GM18907 (cell line): ENCODE results near the gene ZNF878.
A peak's percentile ranks its signal among the peaks of the same experiment; 100 is the strongest.

Source experiments
- ATAC-seq: cut with Tn5 transposase; IDR thresholded peaks from one replicate; pipeline ENCODE4 v1.9.1; 2021; ENCODE audit warnings: mild to moderate bottlenecking, moderate library complexity; ENCODE audit not compliant: unreplicated experiment

The ZNF878 gene

DNA sequence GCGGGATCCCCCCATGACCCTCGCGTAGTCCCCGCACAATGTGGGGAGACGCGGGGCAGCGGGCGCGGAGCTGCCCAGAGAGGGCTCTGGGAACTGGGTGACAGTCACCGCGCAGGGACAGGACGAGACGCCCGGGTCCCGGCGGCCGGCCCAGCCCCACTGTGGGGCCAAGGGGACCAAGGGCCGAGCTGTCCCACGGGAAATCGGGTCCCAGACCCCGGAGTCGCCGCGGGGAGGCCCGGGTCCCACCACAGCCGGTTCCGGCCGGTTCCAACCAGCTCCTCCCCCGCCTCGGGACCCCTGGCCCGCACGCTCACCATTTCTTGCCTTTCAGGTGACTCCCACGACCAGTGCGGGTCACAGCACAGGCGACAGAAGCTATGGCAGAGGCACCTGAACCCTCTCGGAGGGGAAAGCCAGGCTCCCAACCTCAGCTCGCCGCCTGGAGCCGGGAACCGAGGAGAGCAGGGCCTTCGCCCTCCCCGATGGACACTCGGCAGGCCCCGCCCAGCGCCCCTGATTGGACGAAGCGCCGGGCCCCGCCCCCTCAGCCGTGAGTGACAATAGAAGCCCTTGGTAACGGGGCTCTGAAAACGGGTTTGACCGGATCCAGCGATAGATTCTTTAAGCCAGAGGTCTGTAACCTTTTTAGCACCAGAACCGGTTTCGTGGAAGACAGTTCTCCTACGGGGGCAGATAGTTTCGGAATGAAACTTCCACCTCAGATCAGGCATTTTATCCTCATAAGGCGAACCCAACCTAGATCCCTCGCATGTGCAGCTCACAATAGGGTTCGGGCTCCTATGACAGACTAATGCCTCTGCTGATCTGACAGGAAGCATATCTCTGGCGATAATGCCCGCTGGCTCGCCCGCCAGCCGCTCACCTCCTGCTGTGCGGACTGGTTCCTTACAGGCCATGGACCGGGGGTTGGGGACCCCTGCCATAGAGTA lies 17.3 kb downstream of the ZNF878 start, which contains the start of gene ZNF433:
Gene ZNF433, minus strand, starts transcription at position 460 of the 953 bp plus-strand sequence. Its CDS starts 140 bp downstream, at position 320.
- ATAC-seq: peak; percentile 88

GRCh38 chr19:12034620-12035019 lies 18.1 kb downstream of the ZNF878 start:
- ATAC-seq: no peak

GRCh38 chr19:12034198-12034597 lies 18.6 kb downstream of the ZNF878 start:
- ATAC-seq: no peak

GRCh38 chr19:12015753-12016116 lies 37.0 kb downstream of the ZNF878 start:
- ATAC-seq: no peak

DNA sequence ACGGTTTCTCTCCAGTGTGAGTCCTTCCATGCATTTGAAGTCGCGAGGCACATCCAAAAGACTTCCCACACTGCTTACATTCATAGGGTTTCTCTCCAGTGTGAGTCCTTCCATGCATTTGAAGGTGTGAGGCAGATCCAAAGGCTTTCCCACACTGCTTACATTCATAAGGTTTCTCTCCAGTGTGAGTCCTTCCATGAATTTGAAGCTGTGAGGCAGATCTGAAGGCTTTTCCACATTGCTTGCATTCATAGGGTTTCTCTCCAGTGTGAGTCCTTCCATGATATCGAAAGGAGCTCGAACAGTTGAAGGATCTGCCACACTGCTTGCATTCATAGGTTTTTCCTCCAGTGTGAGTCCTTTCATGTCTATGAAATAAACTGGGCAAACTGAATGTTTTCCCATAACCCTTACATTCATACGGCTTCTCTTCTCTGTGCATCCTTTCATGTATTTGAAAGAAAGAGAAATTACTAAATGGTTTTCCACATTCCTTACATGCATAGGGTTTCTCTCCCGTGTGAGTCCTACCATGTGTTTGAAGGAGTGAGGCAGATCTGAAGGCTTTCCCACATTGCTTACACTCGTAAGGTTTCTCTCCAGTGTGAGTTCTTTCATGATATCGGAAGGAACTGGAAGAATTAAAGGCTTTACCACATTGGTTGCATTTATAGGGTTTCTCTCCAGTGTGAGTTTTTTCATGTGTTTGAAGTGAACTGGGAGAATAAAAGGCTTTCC lies 37.6 kb downstream of the ZNF878 start:
- no peak for ATAC-seq

DNA sequence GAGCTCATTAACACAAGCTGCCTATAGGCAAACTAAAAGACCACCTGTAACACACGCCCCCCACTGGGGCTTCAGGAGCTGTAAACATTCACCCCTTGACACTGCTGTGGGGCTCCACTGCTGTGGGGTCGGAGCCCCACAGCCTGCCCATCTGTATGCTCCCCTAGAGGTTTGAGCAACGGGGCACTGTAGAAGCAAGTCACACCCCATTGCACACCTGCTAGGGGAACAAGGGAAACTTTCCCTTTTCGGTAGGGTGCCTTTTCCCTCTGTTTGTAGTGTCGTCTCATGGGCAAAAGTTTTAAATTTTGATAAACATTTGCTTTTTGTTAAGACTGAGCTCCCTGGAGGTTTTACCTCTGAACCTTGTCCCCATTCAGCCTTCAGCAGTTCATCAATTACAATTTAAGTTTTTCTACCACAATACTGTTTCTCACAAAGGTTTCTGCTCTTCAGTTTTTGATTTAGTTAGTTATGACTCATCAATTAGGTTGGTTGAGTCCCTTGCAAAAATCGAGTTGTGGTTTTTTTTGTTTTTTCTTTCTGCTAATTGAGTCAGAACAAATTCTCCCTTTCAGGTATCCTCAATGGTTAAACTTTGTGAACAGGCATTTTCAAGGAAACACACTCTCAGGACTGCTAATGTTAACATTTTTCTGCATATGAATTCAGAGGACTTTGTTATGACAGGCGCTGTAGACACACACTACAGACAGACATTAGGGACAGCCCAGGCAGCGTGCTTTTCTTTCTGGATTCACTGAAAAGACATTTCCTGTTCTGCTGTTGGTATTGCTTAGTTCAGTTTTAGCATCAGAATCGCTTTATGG lies 52.4 kb downstream of the ZNF878 start:
- ATAC-seq: peak; percentile 65

DNA sequence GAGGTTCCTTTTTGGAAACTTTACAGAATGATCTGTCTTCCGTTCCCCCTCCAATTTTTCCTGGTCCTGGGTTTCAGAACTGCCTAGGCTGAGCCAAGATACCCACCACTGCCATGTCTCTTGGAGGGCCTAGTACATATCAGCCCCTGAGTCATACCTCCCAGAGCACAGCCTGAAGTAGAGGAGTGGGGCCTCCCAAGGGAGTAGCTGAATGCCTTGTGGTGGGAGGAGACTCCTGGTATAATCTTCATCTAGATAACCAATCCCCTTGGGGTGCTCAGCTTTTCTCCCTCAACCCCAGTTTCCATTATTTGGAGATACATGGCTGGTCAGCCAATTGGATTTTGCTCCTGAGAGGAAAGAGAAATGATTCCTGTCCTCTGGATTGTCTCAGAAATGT lies 57.6 kb downstream of the ZNF878 start:
- ATAC-seq: no peak
